Colon (tissue), 2 donors: Measurements from ENCODE around the gene RAB7A.
"Not testable (repeated sequence)": the region's sequence is repeated elsewhere in the genome, so short reads cannot be mapped to it uniquely, and the experiment has no call there.

Experiments
- FAIRE-seq: peaks from 2 replicates; lab custom pipeline; 2012; peaks lifted over from hg19 to GRCh38; lab: Jason Lieb, UNC
- donor health status: control.
- donor health status: control.

The RAB7A gene

GRCh38 chr3:128820252-128820839, 94.4 kb downstream of the RAB7A start:
- no peak for FAIRE-seq

GRCh38 chr3:128823008-128823407, 97.0 kb downstream of the RAB7A start:
- FAIRE-seq: no peak

- no peak for FAIRE-seq
Measured at GRCh38 chr3:128823631-128824030, 97.6 kb downstream of the RAB7A start.

- no peak for FAIRE-seq
Measured at GRCh38 chr3:128824132-128824850, 98.3 kb downstream of the RAB7A start.

GRCh38 chr3:128825117-128825725, 99.2 kb downstream of the RAB7A start:
- FAIRE-seq: no peak

- not testable (repeated sequence) for FAIRE-seq
Measured at GRCh38 chr3:128829087-128829486, 103.1 kb downstream of the RAB7A start.

GRCh38 chr3:128829925-128830625, 104.1 kb downstream of the RAB7A start:
- not testable (repeated sequence) for FAIRE-seq

- FAIRE-seq: not testable (repeated sequence)
Measured at GRCh38 chr3:128830762-128831161, 104.8 kb downstream of the RAB7A start.

GRCh38 chr3:128832979-128833378, 107.0 kb downstream of the RAB7A start:
- FAIRE-seq: not testable (repeated sequence)

- FAIRE-seq: no peak
Measured at GRCh38 chr3:128835096-128835495, 109.1 kb downstream of the RAB7A start.

GRCh38 chr3:128841926-128842920, 116.2 kb downstream of the RAB7A start:
- FAIRE-seq: no peak

- FAIRE-seq: no peak
Measured at GRCh38 chr3:128844502-128844901, 118.5 kb downstream of the RAB7A start.

GRCh38 chr3:128845119-128845777, 119.3 kb downstream of the RAB7A start:
- FAIRE-seq: no peak

GRCh38 chr3:128845778-128846485, 119.9 kb downstream of the RAB7A start:
- no peak for FAIRE-seq

GRCh38 chr3:128846486-128846891, 120.5 kb downstream of the RAB7A start:
- FAIRE-seq: no peak

GRCh38 chr3:128847666-128848370, 121.8 kb downstream of the RAB7A start:
- FAIRE-seq: no peak

- FAIRE-seq: no peak
Measured at GRCh38 chr3:128848936-128849335, 123.0 kb downstream of the RAB7A start.

- FAIRE-seq: no peak
Measured at GRCh38 chr3:128849911-128850455, 124.0 kb downstream of the RAB7A start.

- FAIRE-seq: no peak
Measured at GRCh38 chr3:128850544-128850943, 124.6 kb downstream of the RAB7A start.
